ENCODE results near the gene ST8SIA4.

Gene ST8SIA4

DNA sequence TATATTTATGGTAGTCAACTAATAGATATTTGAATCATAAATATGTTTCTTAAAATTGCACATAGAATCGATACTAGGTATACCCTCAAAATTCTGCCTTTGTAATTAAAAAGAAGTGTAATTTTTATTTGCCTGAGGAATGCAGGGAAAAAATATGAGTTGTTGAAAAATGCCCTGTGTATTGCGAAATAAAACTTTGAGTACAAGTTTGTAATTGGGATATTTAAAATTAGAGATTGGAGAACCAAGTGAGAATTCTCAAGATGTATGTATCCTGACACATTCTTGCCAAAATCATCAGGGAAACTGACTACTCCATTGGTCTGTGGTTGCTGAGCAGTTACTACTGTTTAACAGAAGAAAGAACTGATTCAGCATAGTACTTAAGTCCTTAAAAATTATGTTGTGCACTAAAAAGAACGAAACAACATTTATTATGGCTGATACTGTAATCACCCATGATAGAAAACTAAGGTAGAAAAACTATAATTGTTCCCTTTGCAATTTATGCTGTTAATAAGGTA lies 36.0 kb downstream of the ST8SIA4 start:
- DNase-seq = no peak

DNA sequence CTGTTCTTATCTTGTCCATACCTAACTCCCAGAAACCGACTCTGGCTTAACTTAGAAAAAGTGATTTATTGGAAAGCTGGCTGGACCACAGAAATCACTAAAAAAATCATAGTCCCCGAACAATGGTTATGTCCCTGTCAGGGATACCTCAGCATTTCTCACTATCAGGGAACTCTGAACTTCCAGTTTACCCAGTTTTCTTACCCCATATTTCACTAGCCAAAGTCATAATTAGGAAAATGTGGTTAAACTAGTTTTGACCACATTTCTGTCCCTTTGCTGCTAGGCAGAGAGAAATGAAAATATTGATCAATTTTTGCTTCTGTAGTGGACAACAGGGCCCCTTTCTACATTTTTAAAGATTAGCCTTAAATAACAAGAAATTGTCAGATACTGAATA lies 38.2 kb downstream of the ST8SIA4 start:
- DNase-seq = no peak

DNA sequence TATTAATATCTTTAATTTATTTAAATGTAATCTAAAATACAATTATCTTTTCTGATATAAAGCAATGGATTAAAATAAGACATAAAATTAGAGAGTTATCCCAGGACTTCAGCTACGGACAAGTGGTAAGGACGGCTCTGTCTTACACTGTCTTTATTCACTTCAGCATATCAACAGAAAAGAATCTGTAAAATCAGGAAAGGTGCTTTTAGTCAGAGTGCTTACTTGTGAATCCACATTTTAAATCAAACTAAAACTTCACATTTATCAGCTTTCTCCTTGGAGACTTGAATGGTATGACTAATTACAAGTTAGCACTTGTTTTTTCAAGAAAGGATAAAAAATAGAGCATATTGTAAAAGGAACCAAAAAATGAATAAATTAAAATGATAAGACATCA lies 39.3 kb downstream of the ST8SIA4 start:
- no peak for DNase-seq

DNA sequence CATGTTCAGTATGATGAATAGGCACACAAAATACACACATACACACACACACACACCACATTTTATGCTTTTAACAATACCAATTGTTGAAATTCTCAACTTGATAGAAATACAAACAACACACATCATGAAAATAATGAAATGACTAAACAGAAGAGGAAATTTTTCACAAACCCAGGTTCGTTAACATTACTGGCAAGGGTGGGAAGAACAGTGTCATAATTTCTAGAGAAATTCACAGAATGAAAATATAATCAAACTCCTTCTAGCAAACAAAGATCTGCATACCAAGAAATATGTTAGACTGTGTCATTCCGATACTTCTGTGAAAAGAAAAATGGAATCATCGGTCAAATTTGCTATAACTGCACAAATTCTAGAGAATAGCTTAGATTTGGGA lies 41.9 kb downstream of the ST8SIA4 start:
- DNase-seq = no peak

DNA sequence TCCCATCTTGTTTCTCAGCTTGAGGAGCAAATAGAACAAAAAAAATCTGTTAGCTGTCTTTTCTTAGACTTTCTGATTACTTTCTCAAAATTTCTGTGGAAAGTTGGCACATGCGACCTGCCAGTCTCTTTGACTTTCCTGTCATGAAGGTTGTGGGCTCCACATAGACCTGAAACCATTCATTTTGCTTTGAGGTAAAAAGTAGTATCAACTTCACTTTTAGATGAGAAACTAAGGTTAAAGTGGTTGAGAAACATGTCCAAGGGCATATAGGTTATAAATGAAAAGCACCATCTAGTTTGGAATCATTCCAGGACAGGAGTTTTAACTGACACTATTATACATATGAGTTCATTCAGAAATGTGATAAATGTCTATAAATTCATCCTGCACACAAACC lies 42.7 kb downstream of the ST8SIA4 start:
- DNase-seq = no peak

DNA sequence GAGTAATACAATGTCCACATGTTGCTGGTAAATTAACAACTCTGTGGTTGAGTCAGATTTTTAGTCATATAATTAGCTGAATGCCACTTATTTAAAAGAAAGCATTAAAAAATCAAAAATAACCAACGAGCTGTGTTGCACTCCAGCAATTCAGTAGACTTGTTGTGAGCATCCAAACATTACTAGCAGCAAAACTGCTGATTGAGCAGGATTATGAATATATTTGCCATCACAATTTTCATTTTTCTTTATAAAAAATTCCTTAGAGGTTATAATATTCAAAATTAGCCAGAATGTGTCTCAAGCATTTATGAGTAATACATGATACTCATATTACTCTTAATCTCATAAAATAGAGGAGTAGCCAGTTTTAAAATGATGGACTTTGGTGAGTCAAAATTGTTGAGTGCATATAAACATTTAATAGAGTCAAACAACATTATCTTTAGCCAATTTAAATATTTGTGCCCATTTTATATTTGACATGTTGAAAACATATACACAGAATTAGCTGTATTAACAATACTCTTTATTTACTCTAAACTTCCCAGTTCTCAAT lies 44.0 kb downstream of the ST8SIA4 start:
- no peak for DNase-seq

DNA sequence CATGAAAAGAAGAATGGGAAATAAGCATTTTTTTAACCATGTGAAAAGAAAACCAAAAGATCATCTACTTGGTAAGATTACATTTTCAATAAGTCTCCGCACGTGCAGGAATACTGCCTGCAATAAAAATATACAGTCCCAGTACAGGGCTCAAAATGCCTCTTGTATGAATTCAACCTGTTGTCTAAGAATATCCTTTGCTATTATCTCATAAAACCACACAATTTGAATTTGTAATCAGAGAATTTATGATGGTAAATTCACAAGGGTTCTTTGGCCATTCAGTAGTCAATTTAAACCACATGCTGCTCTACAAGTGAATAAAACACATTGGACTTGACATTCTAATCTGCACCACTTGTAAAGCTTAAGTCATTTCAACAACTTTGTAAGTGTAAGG lies 46.6 kb downstream of the ST8SIA4 start:
- DNase-seq = no peak

DNA sequence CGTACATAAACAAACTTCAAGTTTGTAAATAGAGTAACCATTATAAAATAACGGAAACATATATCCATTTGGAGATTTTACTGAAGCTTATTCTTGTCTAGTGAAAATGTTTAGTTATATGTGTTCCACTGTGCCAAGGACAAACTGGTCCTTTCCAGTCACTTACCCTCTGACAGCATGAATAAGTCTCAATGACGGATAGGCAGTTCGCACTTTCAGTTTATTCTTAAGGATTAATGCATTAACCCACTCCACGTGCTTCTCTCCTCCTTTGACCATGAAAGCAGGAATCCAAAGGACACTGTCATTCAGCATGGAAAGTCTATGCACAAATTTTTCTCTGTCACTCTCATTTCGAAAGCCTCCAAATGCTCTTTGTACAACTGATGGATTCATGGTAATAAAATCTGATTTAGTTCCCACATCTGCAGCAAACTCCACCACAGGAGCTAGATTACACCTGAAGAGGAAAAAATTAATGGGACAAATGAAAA lies 47.1 kb downstream of the ST8SIA4 start:
- no peak for DNase-seq

DNA sequence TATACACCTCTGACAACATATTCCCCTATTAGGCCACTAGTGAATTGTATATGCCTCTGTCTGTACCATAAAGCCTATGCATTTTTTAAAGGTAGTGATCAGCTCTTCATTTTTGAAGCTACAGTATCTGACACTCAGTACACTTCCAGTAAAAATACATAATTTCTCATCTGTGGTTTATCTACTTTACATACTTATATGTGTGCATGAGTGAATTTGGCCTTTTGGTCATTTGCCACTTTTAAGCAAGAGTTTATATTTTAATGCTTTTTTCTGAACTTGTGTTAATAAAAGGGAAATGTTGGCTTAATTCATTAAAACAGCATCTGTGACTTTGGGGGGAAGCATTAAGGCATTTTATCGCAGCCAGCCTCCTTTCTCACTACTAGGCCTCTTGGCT lies 47.8 kb downstream of the ST8SIA4 start:
- no peak for DNase-seq

DNA sequence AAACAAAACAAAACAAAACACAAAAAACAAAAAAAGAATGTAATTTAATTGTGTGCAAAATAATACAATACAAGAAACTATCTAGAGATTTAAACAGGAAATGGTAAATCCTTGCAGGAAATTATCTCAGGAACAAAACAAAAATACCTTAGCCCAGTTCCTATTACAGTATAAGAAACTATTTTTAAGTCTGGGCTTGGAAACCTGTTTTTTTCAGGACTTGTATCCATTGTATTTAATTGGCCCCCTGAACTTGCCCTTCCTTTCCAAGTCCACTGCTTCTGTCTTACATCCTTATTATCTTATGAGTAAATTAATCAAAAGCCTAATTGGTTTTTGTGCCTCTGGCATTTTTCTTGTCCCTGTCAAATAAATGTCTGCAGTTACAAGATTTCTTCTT lies 48.5 kb downstream of the ST8SIA4 start:
- DNase-seq = no peak

DNA sequence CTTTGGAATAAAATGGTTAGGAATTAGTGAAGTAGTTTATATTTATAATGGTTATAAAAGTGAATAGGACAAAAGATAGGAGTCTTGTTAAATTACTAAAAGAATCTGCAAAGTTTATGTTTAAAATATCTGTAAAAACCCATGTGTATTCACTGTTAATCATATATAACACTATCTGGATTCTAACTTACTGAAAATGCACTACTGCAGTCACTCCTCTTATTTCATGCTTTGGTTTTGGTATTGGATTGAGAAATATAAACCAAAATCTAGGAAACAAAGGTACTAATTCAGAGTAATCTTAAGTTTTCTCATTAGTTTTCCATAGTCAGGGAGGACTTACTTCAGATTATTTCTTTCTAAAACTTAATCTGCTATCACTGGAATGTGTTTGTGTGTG lies 49.5 kb downstream of the ST8SIA4 start:
- DNase-seq = no peak

DNA sequence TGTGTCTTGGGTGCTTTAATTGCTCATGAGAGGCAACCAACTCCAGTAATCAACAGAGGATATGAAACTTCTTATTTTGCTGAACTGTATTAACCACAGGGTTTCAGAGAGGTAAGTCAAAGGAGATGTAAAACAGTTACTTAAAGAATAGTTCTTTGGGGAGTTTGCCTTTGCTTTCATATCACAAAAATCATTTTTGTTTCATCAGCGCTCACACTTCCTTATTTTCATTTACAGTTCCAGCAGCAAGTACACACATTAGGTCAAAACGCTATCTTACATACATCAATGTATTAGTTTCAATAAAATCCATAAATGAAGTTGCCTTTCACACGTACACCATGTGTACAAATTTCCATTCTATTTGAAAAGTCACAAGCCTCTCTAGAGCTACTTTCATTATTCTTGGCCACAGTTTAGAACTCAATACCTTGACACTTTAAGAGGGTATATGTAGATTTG lies 50.1 kb downstream of the ST8SIA4 start:
- no peak for DNase-seq

DNA sequence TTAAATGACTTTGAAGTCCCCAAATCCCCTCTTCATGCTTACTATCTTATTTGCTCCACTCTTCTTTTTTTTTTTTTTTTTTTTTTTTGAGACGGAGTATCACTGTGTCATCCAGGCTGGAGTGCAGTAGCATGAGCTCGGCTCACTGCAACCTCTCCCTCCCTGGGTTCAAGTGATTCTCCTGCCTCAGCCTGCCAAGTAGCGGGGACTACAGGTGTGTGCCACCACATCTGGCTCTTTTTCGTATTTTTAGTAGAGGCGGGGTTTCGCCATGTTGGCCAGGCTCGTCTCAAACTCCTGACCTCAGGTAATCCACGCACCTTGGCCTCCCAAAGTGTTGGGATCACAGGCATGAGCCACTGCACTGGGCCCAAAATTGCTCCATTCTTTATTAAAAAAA lies 51.0 kb downstream of the ST8SIA4 start:
- DNase-seq = no peak

DNA sequence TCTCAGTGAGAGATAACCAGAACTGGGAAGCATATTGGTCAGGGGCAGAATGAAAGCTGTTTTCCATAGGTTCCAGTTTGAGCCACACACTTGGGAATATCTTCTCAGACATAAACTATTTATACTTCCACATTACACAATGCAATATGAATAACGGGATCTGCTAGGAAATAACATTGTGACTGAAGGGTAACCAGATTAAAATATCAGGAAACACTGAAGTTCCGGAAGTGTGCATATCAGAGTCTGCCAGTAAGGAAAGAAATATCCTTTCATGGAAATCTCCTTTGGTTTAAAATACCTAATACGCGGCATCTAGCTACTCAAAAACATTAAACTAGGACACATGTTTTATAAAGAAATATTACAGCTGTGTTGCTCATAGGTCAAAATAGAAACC lies 56.3 kb downstream of the ST8SIA4 start:
- no peak for DNase-seq

DNA sequence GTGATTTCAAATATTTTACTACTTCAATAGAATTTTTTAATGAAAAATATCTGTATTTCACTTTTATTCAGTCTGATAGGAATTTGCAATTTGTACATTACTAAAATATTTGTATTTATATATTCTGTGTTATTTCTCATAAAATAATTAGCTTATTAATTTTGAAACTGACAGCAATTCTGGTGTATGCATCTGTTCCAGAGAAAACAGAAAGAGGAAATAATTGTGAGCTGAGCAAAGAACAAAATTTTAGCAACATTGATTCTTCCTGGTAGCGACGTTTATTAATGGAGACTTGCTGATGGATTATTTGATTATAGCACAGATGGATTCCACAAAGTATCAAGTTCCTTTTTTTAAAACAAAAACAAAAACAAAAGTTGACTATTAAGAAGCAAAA lies 61.0 kb downstream of the ST8SIA4 start:
- DNase-seq = no peak

DNA sequence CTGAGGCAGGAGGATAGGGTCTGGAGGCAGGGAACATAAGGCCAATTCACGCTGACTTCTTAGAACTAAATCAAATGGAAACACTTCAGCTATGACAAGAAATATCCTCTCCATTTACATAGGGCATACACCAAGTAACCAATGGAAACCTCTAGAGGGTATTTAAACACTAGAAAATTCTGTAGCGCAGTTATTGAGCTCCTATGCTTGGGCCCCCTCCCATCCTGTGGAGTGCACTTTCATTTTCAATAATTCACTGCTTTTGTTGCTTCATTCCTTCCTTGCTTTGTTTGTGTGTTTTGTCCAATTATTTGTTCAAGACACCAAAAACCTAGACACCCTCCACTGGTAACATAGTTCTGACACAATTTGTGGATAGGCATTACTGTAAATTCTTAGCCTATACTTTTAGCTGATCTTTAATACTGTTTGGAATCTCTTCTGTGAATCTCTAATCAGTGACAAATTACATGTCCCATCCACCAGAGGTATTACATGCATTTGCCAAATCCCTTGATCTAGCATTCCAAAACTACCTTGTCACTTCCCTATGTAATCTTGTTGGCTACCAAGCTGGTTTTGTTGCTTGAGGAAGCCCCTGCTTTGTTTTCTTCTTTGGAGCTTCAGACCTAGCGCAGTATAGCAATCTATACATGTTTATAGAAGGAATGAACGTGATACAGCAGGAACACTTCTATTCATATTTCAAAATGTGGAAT lies 61.6 kb downstream of the ST8SIA4 start:
- DNase-seq = no peak

DNA sequence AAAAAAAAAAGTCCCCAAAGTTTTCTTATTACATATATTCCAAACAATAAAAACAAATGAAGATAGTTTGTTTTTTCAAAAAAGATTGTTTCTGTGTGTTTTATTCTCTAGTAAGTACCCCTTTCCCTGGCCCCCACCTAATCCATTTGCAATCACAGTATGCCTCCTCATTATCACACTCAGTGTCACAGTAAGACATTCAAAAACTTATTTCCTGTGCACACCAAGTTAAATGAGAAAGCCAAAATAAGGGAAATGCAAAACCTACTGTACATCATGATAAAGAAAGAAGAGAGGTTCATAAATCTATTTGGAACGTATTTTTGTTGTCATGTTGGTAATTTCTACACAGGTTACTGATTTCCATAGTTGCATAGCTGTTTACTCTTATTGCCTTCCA lies 62.3 kb downstream of the ST8SIA4 start:
- no peak for DNase-seq

DNA sequence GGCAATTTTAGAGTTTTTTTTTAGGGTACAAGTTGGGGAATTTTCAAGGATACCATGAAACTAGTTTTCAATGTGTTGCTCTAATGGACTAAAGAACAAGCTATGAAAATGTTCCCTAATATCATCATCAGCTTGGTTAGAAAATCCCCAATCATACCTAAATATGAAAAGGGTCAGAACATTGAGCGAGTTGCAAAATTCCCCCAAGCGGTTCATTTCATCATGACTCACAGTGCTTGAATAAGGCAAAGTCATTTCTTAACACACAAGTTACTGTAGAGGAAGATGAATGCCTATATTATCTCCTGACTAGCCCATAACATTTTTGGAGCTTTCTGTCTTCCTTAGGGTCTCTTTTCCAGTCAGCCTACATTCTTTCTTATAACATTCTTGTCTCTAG lies 62.7 kb downstream of the ST8SIA4 start:
- DNase-seq = no peak

DNA sequence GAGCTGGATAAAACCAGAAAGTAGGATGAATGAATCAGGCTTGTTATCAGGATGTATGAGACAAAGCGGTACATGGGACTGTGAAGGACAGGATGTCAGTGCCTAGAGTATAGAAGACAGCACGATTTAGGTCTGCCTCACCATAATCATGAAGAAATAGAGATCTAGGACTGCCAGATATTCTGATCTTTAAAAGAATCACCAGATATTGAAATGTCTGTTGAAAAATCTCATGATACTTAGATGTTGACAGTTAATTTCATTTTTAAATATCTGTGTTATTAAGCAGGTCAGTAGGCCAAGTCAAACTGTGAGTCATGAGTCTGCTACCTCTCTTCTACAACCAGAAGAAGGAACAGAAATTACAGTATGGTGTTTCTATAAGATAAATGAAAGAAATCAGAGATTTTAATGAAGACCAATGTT lies 65.0 kb downstream of the ST8SIA4 start:
- no peak for DNase-seq

DNA sequence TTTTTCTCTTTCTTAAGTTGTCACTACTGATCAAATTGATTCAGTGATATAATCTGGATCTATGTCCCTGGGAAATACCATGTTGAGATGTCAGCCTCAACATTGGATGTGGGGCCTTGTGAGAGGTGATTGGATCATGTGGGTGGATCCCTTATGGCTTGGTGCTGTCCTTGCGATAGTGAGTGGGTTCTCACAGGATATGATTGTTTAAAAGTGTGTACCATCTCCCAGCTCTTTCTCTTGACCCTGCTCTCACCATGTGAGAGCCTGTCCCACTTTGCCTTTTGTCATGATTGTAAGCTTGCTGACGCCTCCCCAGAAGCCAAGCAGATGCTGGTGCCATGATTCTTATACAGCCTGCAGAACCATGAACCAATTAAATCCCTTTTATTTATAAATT lies 68.6 kb downstream of the ST8SIA4 start:
- no peak for DNase-seq

DNA sequence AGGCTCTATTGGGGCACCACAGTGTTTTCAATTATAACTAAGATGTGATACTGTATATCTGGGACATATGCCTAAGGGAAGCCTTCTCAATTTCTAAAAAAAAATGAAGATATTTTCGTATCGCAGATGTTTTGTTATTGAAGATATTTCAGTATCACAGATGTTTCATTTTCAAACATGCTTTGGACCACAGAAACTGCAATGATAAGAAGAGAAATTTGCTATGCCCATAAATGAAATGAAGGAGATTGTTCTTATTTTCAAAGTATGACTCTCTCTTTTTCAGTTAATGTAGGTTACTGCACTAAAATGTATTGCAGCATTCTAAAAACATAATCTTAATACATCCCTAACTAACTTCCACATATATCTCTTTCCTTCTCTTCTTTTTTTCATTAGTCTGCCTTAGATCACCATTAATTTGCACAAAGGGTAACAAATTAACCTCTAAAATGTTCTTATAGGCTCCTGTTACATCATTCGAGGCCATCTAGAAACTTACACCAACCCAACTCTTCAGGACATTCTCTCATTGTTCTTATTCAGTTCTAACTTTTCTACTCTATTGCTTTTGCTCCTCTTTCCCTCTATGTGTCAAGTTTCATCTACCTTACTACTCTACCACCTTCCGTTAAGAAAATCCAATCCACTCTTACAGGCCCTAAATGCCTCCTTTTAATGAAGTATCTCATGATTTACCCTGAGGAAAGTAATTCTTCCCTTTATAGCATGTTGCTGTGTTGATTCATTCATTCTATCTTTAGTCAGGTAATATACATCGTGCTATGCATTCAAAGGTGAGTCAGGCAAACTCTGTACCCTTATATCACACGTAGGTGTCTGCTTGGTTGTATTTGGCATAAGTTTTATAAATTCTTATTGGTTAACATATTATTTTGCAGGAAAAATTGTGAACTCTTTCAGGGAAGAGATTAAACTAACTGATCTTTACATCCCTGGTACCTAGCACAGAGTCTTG lies 70.5 kb downstream of the ST8SIA4 start:
- DNase-seq = no peak

DNA sequence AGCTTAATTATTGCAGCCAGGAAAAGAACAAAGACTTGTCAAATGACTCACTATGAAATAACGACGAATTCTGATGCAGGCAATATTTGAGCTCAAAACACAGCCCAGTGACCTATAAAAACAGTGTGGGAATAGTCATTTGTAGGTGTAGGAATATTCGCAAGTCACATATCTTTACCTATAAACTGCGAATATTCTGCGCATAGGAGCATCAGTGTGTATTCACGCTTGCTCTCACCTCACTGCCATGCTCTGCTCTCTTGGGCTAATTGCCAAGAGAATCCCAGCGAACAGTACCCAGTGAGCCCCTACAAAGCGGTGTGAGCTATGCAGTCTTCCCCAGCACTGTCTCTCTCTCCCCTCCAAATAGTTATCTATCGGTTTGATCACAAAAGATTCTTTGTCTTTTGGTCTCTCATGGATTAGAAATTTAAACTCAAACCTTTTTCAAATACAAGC lies 74.2 kb downstream of the ST8SIA4 start:
- no peak for DNase-seq
